HepG2 (cell line): ENCODE results near the gene C19orf73. TPM values are rescaled to one million over a fixed set of nuclear protein-coding genes. Genes with fewer than 3 reads are reported as not detected.

Experiments used
- ASH2L ChIP-seq: fragments of 300-600, 200-600 bp; sonication (generic); IDR thresholded peaks from 2 replicates; pipeline ENCODE4 v1.7.0; 2017; ENCODE audit warnings: low read depth, mild to moderate bottlenecking, moderate library complexity, mixed read lengths, low read length; ENCODE audit not compliant: insufficient read length
- CBFB ChIP-seq: sonication (generic); formaldehyde crosslinking; IDR thresholded peaks from 2 replicates; pipeline ENCODE4 v1.4.0; 2020; ENCODE audit warnings: missing genetic modification reagents
- CENPBD1 ChIP-seq: sonication (generic); formaldehyde crosslinking; IDR thresholded peaks from 2 replicates; pipeline ENCODE4 v1.8.0; 2022; ENCODE audit warnings: missing genetic modification reagents, low read depth, mild to moderate bottlenecking, borderline replicate concordance
- DPF2 ChIP-seq: sonication (generic); formaldehyde crosslinking; IDR thresholded peaks from 2 replicates; pipeline ENCODE4 v1.4.0; 2020; ENCODE audit warnings: mild to moderate bottlenecking, low read depth, missing genetic modification reagents, borderline replicate concordance
- ESRRA ChIP-seq: sonication (generic); formaldehyde crosslinking; IDR thresholded peaks from 2 replicates; pipeline ENCODE4 v1.5.1; 2020; ENCODE audit warnings: mild to moderate bottlenecking, low read depth, missing genetic modification reagents
- FOXA1 ChIP-seq, 2 experiments: fragments of 450-650 bp in 1 of 2; sonication (generic) in 1 of 2; formaldehyde crosslinking in 1 of 2; IDR thresholded peaks; 2 replicates each; pipeline versions ENCODE4 v1.4.0 to v1.6.1; 2016 to 2020; ENCODE audit warnings: missing genetic modification reagents in 1 of 2
- GTF2F1 ChIP-seq: fragments of 150-350 bp; IDR thresholded peaks from 2 replicates; pipeline ENCODE4 v1.6.1; 2014; ENCODE audit warnings: low read length
- HMGXB4 ChIP-seq, 2 experiments: sonication (generic) in 1 of 2; formaldehyde crosslinking in 1 of 2; IDR thresholded peaks; 2 replicates each; pipeline versions ENCODE4 v1.4.0 to v1.6.1; 2018 to 2020; ENCODE audit warnings: missing genetic modification reagents in 2 of 2, borderline replicate concordance in 1 of 2, low read depth in 1 of 2, mild to moderate bottlenecking in 1 of 2, missing biosample characterization in 1 of 2
- HNRNPH1 ChIP-seq: fragments of 200-400 bp; formaldehyde crosslinking; optimal IDR thresholded peaks from 2 replicates; pipeline ENCODE3; 2017; ENCODE audit warnings: mild to moderate bottlenecking, low read depth, low read length
- LBX2 ChIP-seq: sonication (generic); formaldehyde crosslinking; IDR thresholded peaks from 2 replicates; pipeline ENCODE4 v1.5.0; 2020; ENCODE audit warnings: missing genetic modification reagents, mild to moderate bottlenecking, borderline replicate concordance
- MED1 ChIP-seq: sonication (generic); formaldehyde crosslinking; IDR thresholded peaks from 2 replicates; pipeline ENCODE4 v1.4.0; 2020; ENCODE audit warnings: missing genetic modification reagents
- MYC ChIP-seq: sonication (generic); formaldehyde crosslinking; IDR thresholded peaks from 2 replicates; pipeline ENCODE4 v1.9.0; 2021; ENCODE audit warnings: missing genetic modification reagents, borderline replicate concordance
- PAXIP1 ChIP-seq: sonication (generic); formaldehyde crosslinking; conservative IDR thresholded peaks from 2 replicates; pipeline ENCODE4 v1.4.0; 2020; ENCODE audit warnings: mild to moderate bottlenecking, missing genetic modification reagents, moderate library complexity
- SMAD9 ChIP-seq: sonication (generic); formaldehyde crosslinking; IDR thresholded peaks from 2 replicates; pipeline ENCODE4 v1.5.1; 2020; ENCODE audit warnings: mild to moderate bottlenecking, missing genetic modification reagents
- ZFP62 ChIP-seq: sonication (generic); formaldehyde crosslinking; IDR thresholded peaks from 2 replicates; pipeline ENCODE4 v1.4.0; 2020; ENCODE audit warnings: missing genetic modification reagents
- ZNF224 ChIP-seq: sonication (generic); formaldehyde crosslinking; IDR thresholded peaks from 2 replicates; pipeline ENCODE4 v1.5.0; 2020; ENCODE audit warnings: mild to moderate bottlenecking, missing genetic modification reagents
- ZNF512 ChIP-seq: sonication (generic); formaldehyde crosslinking; IDR thresholded peaks from 2 replicates; pipeline ENCODE4 v1.4.0; 2020; ENCODE audit warnings: mild to moderate bottlenecking, missing genetic modification reagents
- ZNF547 ChIP-seq: sonication (generic); formaldehyde crosslinking; IDR thresholded peaks from 2 replicates; pipeline ENCODE4 v1.5.1; 2020; ENCODE audit warnings: mild to moderate bottlenecking, missing genetic modification reagents
- ZNF597 ChIP-seq: sonication (generic); formaldehyde crosslinking; IDR thresholded peaks from 2 replicates; pipeline ENCODE4 v1.5.0; 2020; ENCODE audit warnings: missing genetic modification reagents
- ZNF616 ChIP-seq: sonication (generic); formaldehyde crosslinking; IDR thresholded peaks from 2 replicates; pipeline ENCODE4 v1.5.0; 2020; ENCODE audit warnings: low read depth, mild to moderate bottlenecking, missing genetic modification reagents
- polyA plus RNA-seq, 8 experiments: library from polyadenylated mRNA; depleted of rRNA in 3 of 8; stranded (reverse) in 7 of 8; unstranded in 1 of 8; fragments of >200 nt; fragmentation: Illumina TruSeq in 4 of 8; extraction: Trizol in 4 of 8; gene quantifications; 2 replicates each; pipeline versions ENCODE4 v1.2.1 to v1.2.3, GENCODE V29; 2011 to 2016; ENCODE audit warnings: low read depth in 4 of 8, missing spikeins in 1 of 8, mixed read lengths in 1 of 8; ENCODE audit not compliant: insufficient read depth in 1 of 8
- total RNA-seq, 5 experiments: library from RNA; depleted of rRNA; stranded (reverse); fragments of >200 nt; fragmentation: Illumina TruSeq; extraction: Trizol; gene quantifications; 2 replicates each; pipeline ENCODE4 v1.2.3, GENCODE V29; 2016; ENCODE audit warnings: low read depth in 1 of 5

C19orf73 gene
- total and polyA plus RNA-seq, 2 of the 13 experiments (the other 11 are each of a cell fraction or from before 2014, with no cell fraction given) = 1.4 to 1.5 TPM

GRCh38 chr19:49125025-49125731, 6.2 kb upstream of the C19orf73 start (continued):
- TF ChIP-seq HMGXB4 (CRISPR knock-in tag; IDR thresholded peaks at IDR 0.05; ENCODE audit: borderline replicate concordance in 1 of 2, low read depth in 1 of 2) = 0 out of 4 replicates have a peak, but pooled peaks of 1 of the 2 experiments have one; percentile 20
- no peak for TF ChIP-seq ZNF547
- TF ChIP-seq ZFP62 (CRISPR knock-in tag) = no peak
- TF ChIP-seq CENPBD1 (CRISPR knock-in tag) = no peak
- no peak for TF ChIP-seq CBFB (CRISPR knock-in tag)
- no peak; the same call in 1 of the 2 replicates for TF ChIP-seq MYC
- no peak for TF ChIP-seq LBX2 (CRISPR knock-in tag)
- no peak for TF ChIP-seq SMAD9
- no peak for TF ChIP-seq FOXA1 (IDR thresholded peaks at IDR 0.05)
- TF ChIP-seq FOXA1 (CRISPR knock-in tag; IDR thresholded peaks at IDR 0.05) = no peak
- no peak for TF ChIP-seq DPF2 (CRISPR knock-in tag)
- no peak for TF ChIP-seq HNRNPH1
- TF ChIP-seq ZNF597 (CRISPR knock-in tag) = no peak
- peak; percentile 55; the same call in 1 of the 2 replicates for TF ChIP-seq PAXIP1
- peak; percentile 38; the same call in 1 of the 2 replicates for TF ChIP-seq ZNF224 (CRISPR knock-in tag)
- no peak for TF ChIP-seq ASH2L
- TF ChIP-seq GTF2F1 = no peak
- no peak for TF ChIP-seq MED1 (CRISPR knock-in tag)
- no peak for TF ChIP-seq ZNF512
- TF ChIP-seq ESRRA (CRISPR knock-in tag) = no peak
- TF ChIP-seq ZNF616 (CRISPR knock-in tag) = no peak
